GM12865 (cell line): ENCODE measurements around the gene ANKRD6.

Source experiments
- DNase-seq: peaks from one replicate; pipeline ENCODE4 v3.0.0; 2010; ENCODE audit warnings: low read depth
- H3K4me3 ChIP-seq: 2 replicates; pipeline ENCODE4 v1.5.1; 2011; ENCODE audit warnings: mild to moderate bottlenecking, low read depth, low read length, control low read depth
- TF ChIP-seq, protein P1 (sequence below): IDR thresholded peaks from 2 replicates; pipeline ENCODE4 v1.5.1; 2011; ENCODE audit warnings: low read length, control low read depth, low read depth, inconsistent platforms; ENCODE audit not compliant: insufficient read depth; ENCODE audit errors: missing control alignments

ANKRD6 gene

GRCh38 chr6:89580997-89581666 is 148.2 kb downstream of the ANKRD6 start:
- DNase-seq = no peak
- TF ChIP-seq, protein P1, sequence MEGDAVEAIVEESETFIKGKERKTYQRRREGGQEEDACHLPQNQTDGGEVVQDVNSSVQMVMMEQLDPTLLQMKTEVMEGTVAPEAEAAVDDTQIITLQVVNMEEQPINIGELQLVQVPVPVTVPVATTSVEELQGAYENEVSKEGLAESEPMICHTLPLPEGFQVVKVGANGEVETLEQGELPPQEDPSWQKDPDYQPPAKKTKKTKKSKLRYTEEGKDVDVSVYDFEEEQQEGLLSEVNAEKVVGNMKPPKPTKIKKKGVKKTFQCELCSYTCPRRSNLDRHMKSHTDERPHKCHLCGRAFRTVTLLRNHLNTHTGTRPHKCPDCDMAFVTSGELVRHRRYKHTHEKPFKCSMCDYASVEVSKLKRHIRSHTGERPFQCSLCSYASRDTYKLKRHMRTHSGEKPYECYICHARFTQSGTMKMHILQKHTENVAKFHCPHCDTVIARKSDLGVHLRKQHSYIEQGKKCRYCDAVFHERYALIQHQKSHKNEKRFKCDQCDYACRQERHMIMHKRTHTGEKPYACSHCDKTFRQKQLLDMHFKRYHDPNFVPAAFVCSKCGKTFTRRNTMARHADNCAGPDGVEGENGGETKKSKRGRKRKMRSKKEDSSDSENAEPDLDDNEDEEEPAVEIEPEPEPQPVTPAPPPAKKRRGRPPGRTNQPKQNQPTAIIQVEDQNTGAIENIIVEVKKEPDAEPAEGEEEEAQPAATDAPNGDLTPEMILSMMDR = no peak
- H3K4me3 ChIP-seq = no peak overlapping the region

DNA sequence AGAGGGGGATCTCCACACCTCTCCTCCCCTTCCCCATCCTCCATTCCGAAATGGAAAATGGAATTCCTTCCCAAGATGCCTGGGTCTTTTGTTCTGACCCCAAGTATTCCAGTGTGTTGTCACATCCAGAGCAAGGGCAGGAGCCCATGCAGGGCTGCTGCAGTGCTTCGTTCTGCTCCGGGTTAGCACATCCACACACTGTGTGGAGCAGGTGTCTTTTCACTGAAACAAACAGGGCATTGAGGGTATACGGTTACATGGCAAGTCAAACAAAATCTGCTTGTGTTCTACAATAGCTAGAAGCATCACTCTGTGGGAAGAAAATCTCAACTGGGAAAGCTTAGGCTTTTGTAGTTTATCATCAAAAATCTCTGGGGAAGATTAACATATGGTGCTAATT is 148.7 kb downstream of the ANKRD6 start:
- H3K4me3 ChIP-seq = no peak overlapping the region
- no peak for DNase-seq
- TF ChIP-seq, protein P1 = no peak

GRCh38 chr6:89582669-89583325 is 149.8 kb downstream of the ANKRD6 start:
- DNase-seq = no peak
- H3K4me3 ChIP-seq = no peak overlapping the region

DNA sequence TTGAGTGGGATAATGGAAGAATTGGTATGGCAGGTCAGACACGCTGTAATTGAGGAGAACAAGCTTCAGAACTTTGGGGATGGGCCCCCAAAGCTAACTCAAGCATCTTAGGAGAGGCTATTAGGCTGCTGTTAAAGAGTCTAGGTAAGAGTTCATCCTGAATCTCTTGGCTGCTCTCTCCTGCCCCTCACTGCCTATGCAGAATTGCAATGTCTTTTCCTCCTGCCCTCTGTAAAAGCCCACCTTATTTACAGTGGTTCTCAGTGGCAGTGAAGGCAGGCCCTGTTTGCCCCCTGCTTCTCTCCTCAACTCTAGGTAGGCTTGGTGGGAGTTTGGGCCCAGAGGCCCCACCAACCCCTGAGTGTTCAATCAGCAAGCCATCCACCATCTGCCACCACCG is 150.6 kb downstream of the ANKRD6 start:
- TF ChIP-seq, protein P1 = no peak
- no peak overlapping the region for H3K4me3 ChIP-seq

More at GRCh38 chr6:89582669-89583325, 149.8 kb downstream of the ANKRD6 start:
- TF ChIP-seq, protein P1 = no peak

DNA sequence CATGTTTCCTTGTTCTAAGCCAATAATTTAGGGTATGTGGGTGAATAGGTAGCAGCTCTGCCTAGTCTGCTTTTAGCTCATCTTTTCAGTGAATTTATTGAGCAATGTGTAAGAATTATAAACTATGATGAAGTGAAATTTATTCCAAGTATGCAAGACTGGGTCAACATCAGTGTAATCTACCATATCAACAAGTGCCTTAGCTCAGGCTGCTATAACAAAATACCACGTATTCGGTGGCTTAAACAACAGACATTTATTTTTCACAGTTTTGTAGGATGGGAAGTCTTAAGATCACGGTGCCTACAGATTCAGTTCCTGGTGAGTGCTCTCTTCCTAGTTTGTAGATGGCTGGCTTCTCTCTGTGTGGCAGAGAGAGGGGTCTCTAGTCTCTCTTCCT is 151.6 kb downstream of the ANKRD6 start:
- TF ChIP-seq, protein P1 = no peak
- no peak for DNase-seq
- no peak overlapping the region for H3K4me3 ChIP-seq

More for the DNA sequence above, 150.6 kb downstream of the ANKRD6 start:
- DNase-seq = no peak

- no peak overlapping the region for H3K4me3 ChIP-seq
- no peak for DNase-seq
- TF ChIP-seq, protein P1 = no peak
These were observed 152.2 kb downstream of the ANKRD6 start for GRCh38 chr6:89585154-89585553.
